Measurements from ENCODE around the gene OXLD1.
"Not testable (repeated sequence)": the region's sequence is repeated elsewhere in the genome, so short reads cannot be mapped to it uniquely, and the experiment has no call there.

The OXLD1 gene

GRCh38 chr17:81648707-81649085, 17.7 kb downstream of the OXLD1 start:
- no peak for FAIRE-seq

GRCh38 chr17:81648013-81648706, 18.2 kb downstream of the OXLD1 start:
- no peak for FAIRE-seq

GRCh38 chr17:81647640-81648012, 18.8 kb downstream of the OXLD1 start:
- no peak for FAIRE-seq

- FAIRE-seq: no peak
Measured at GRCh38 chr17:81646869-81647600, 19.4 kb downstream of the OXLD1 start.

- FAIRE-seq: no peak
Measured at GRCh38 chr17:81644976-81645952, 21.1 kb downstream of the OXLD1 start.

- no peak for FAIRE-seq
Measured at GRCh38 chr17:81644496-81644895, 21.9 kb downstream of the OXLD1 start.

GRCh38 chr17:81641825-81642489, 24.4 kb downstream of the OXLD1 start:
- FAIRE-seq: no peak

GRCh38 chr17:81640011-81640410, 26.4 kb downstream of the OXLD1 start:
- FAIRE-seq: no peak

- FAIRE-seq: no peak
Measured at GRCh38 chr17:81638683-81639082, 27.7 kb downstream of the OXLD1 start.

GRCh38 chr17:81636505-81637288, 29.7 kb downstream of the OXLD1 start, which contains the start of the genes NPLOC4 and TSPAN10:
Gene NPLOC4 (minus strand): TSS chr17:81637112. CDS start chr17:81636930, 182 bp downstream.
Gene TSPAN10 (plus strand): TSS chr17:81637196. CDS start chr17:81642413, 5,217 bp downstream.
- FAIRE-seq: no peak

- no peak for FAIRE-seq
Measured at GRCh38 chr17:81635973-81636504, 30.4 kb downstream of the OXLD1 start.

GRCh38 chr17:81635431-81635830, 31.0 kb downstream of the OXLD1 start:
- FAIRE-seq: no peak

- FAIRE-seq: no peak
Measured at GRCh38 chr17:81631482-81631881, 34.9 kb downstream of the OXLD1 start.

- FAIRE-seq: no peak
Measured at GRCh38 chr17:81630274-81630673, 36.1 kb downstream of the OXLD1 start.

- FAIRE-seq: no peak
Measured at GRCh38 chr17:81621494-81622130, 44.8 kb downstream of the OXLD1 start.

- not testable (repeated sequence) for FAIRE-seq
Measured at GRCh38 chr17:81618307-81618706, 48.1 kb downstream of the OXLD1 start.

GRCh38 chr17:81616877-81617276, 49.5 kb downstream of the OXLD1 start:
- no peak for FAIRE-seq

GRCh38 chr17:81615401-81615930, 50.9 kb downstream of the OXLD1 start:
- FAIRE-seq: no peak
